OCI-LY1 (cell line): ENCODE measurements around the gene ZNF22.

Experiments
- CTCF ChIP-seq: fragments of 200-600 bp; sonication (generic), shearing (Covaris generic); IDR thresholded peaks from 2 replicates; pipeline ENCODE4 v1.5.1; 2017; ENCODE audit warnings: mild to moderate bottlenecking, antibody characterized with exemption, low read length, moderate library complexity, mixed read lengths
- EZH2 ChIP-seq: fragments of 200-600 bp; sonication (generic), shearing (Covaris generic); IDR thresholded peaks from 2 replicates; pipeline ENCODE4 v1.8.0; 2017; ENCODE audit warnings: borderline replicate concordance, mixed run types, mild to moderate bottlenecking, antibody characterized with exemption, low read length, moderate library complexity, mixed read lengths

DNA sequence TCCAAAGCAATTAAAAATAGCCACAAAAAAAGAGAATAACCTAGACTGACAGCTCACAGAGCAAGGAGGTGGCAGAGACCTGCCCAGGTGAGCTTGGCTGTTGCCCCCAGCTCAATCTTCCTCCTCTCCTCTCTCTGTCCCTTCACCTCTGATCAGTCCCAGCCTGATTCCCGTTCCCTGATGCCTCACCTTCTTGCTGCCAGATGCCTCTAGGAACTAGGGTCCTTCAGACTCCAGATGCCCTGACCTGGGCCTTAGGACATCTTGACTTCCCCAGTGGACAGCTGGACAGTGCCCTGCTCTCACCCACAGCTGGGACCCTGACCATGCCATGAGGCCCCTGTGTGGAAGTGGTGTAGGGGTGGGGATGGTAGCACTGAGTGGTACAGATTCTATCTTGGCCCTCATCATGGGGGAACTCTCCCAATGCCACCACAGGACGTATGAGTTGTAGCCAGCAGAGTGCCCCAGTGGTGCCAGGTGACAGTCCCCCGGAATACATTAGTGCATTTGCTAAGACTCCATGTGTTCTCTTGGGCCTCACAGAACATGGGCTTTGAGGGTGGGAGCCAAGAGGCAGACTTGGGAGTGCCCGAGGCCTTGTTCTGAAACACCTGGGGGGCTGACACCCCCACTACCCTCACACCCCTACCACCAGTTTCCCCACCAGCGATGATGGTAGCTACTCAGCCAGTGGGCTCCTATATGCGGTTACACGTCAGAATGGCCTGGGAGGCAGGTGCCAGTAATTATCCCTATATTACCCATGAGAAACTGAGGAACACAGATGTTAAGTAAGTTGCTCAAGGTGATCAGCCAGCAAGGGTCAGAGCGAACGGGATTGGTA is 24.1 kb upstream of the ZNF22 start:
- TF ChIP-seq CTCF, result no peak
- TF ChIP-seq EZH2, result no peak
